ENCODE data around the gene PSIP1. TPM values are rescaled to one million over a fixed set of nuclear protein-coding genes. Genes with fewer than 3 reads are reported as not detected.
"Not testable (repeated sequence)": the region's sequence is repeated elsewhere in the genome, so short reads cannot be mapped to it uniquely, and the experiment has no call there.

Gene PSIP1
- total and polyA plus RNA-seq, 2 experiments from 2014 or later, result 35.1 to 37.3 TPM

- Histone ChIP-seq H3K36me3 (replicated peaks; ENCODE audit: insufficient read depth, low read depth) (peaks cover 4% of the 10 kb centered on the region), H3K79me2 (peaks cover 4% of the 10 kb centered on the region), H3K4me1 (ENCODE audit: insufficient read depth) (no peaks in the 10 kb centered on the region), H3K9me3 (ENCODE audit: low read depth) (no peaks in the 10 kb centered on the region), H3K27ac (no peak overlapping the region), H3K27me3 (no peaks in the 10 kb centered on the region), H3K9me2 (replicated peaks; ENCODE audit: insufficient read depth) (no peaks in the 10 kb centered on the region), H3K4me2 (no peak overlapping the region), H3K4me3 (no peak overlapping the region), H2AFZ (no peak overlapping the region), H4K20me1 (ENCODE audit: insufficient read depth, poor library complexity, severe bottlenecking) (no peaks in the 10 kb centered on the region)
- TF ChIP-seq EZH2 (IDR thresholded peaks at IDR 0.05; ENCODE audit: borderline replicate concordance) (no peak), CTCF (IDR thresholded peaks at IDR 0.05; ENCODE audit: poor library complexity) (no peak), EZH2phosphoT487 (IDR thresholded peaks at IDR 0.05; ENCODE audit: low read depth, severe bottlenecking, unreplicated experiment) (no peak)
- no peak for DNase-seq (ENCODE audit: low spot score)
- 91% methylated on average over 5 of the region's 5 CpGs for WGBS (ENCODE audit: low lambda C conversion rate, missing lambda C conversion rate)
These were observed 56.8 kb downstream of the PSIP1 start for GRCh38 chr9:15453956-15454355.

- H3K36me3 ChIP-seq (replicated peaks; ENCODE audit: insufficient read depth, low read depth), result peaks cover 5% of the 10 kb centered on the region
- DNase-seq (ENCODE audit: low spot score), result no peak
These were observed 66.6 kb downstream of the PSIP1 start for GRCh38 chr9:15444141-15444540.

GRCh38 chr9:15442264-15442663 is 68.5 kb downstream of the PSIP1 start:
- H3K4me1 ChIP-seq (ENCODE audit: insufficient read depth); H3K27me3 ChIP-seq; H3K27ac ChIP-seq; H3K4me3 ChIP-seq; H3K36me3 ChIP-seq (replicated peaks; ENCODE audit: insufficient read depth, low read depth); H3K9me3 ChIP-seq (ENCODE audit: low read depth); H2AFZ ChIP-seq; H3K9me2 ChIP-seq (replicated peaks; ENCODE audit: insufficient read depth); H4K20me1 ChIP-seq (ENCODE audit: insufficient read depth, poor library complexity, severe bottlenecking); DNase-seq (ENCODE audit: low spot score); H3K4me2 ChIP-seq: not testable (repeated sequence)
- peaks cover 51% of the 10 kb centered on the region for H3K79me2 ChIP-seq
- WGBS (ENCODE audit: low lambda C conversion rate, missing lambda C conversion rate), result 100% methylated on average over 9 of the region's 33 CpGs

More at GRCh38 chr9:15444141-15444540, 66.6 kb downstream of the PSIP1 start:
- H3K9me3 ChIP-seq (ENCODE audit: low read depth), result no peaks in the 10 kb centered on the region
- no peak overlapping the region for H3K4me2 ChIP-seq
- H3K79me2 ChIP-seq, result peaks cover 35% of the 10 kb centered on the region
- TF ChIP-seq EZH2phosphoT487 (IDR thresholded peaks at IDR 0.05; ENCODE audit: low read depth, severe bottlenecking, unreplicated experiment) (no peak), EZH2 (IDR thresholded peaks at IDR 0.05; ENCODE audit: borderline replicate concordance) (no peak), CTCF (IDR thresholded peaks at IDR 0.05; ENCODE audit: poor library complexity) (no peak)
- H4K20me1 ChIP-seq (ENCODE audit: insufficient read depth, poor library complexity, severe bottlenecking), result peaks cover 7% of the 10 kb centered on the region
- no peaks in the 10 kb centered on the region for H3K27me3 ChIP-seq
- 74% methylated on average over 3 of the region's 3 CpGs for WGBS (ENCODE audit: low lambda C conversion rate, missing lambda C conversion rate)
- H3K4me3 ChIP-seq, result no peak overlapping the region
- H3K27ac ChIP-seq, result no peak overlapping the region
- no peak overlapping the region for H2AFZ ChIP-seq
- no peaks in the 10 kb centered on the region for H3K9me2 ChIP-seq (replicated peaks; ENCODE audit: insufficient read depth)
- H3K4me1 ChIP-seq (ENCODE audit: insufficient read depth), result no peaks in the 10 kb centered on the region

- H3K4me1 ChIP-seq (ENCODE audit: insufficient read depth); H4K20me1 ChIP-seq (ENCODE audit: insufficient read depth, poor library complexity, severe bottlenecking); H2AFZ ChIP-seq; H3K4me2 ChIP-seq; H3K27ac ChIP-seq; H3K9me2 ChIP-seq (replicated peaks; ENCODE audit: insufficient read depth); H3K9me3 ChIP-seq (ENCODE audit: low read depth); DNase-seq (ENCODE audit: low spot score); H3K36me3 ChIP-seq (replicated peaks; ENCODE audit: insufficient read depth, low read depth); H3K4me3 ChIP-seq; H3K27me3 ChIP-seq: not testable (repeated sequence)
- H3K79me2 ChIP-seq, result peaks cover 55% of the 10 kb centered on the region
- 97% methylated on average over 8 of the region's 29 CpGs for WGBS (ENCODE audit: low lambda C conversion rate, missing lambda C conversion rate)
These were observed 68.9 kb downstream of the PSIP1 start for GRCh38 chr9:15441841-15442240.
